Measurements from ENCODE around the gene USP34. TPM values are rescaled to one million over a fixed set of nuclear protein-coding genes. Genes with fewer than 3 reads are reported as not detected.

Gene USP34
- total RNA-seq, 1 donor from 2014 or later, result 95.9 TPM

GRCh38 chr2:61435291-61435690 is 35.6 kb downstream of the USP34 start:
- H3K9me3 Mint-ChIP-seq, result peaks cover 5% of the 10 kb centered on the region
- no peak overlapping the region for H3K27ac Mint-ChIP-seq (ENCODE audit: unreplicated experiment)
- TF ChIP-seq CTCF (conservative IDR thresholded peaks at IDR 0.05), result no peak
- no peak for DNase-seq (ENCODE audit: low read depth, low spot score)
- H3K4me3 Mint-ChIP-seq, result no peak overlapping the region
- no peaks in the 10 kb centered on the region for H3K27me3 Mint-ChIP-seq (ENCODE audit: low read depth)
- peaks cover 4% of the 10 kb centered on the region for H3K4me1 Mint-ChIP-seq
- H3K36me3 Mint-ChIP-seq (ENCODE audit: low read depth), result peaks cover 26% of the 10 kb centered on the region

DNA sequence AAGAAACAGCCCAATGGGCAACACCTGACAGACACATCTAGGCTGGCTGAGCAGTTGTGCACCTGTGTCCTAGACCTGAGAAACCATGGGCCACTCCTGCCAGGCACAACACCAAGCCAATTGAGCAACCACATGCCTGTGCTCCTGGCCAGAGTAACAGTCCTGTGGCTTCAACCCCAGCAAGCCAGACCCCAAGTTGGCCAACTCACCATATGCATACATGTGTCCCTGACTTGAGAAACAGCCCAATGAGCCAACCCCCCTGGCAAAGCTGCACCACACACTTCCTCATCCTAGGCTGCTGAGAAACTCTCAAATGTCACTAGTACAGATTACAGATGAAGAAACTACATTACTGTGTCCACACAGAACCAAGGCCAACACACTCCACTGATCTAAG is 36.6 kb downstream of the USP34 start:
- H3K4me3 Mint-ChIP-seq, result no peak overlapping the region
- H3K36me3 Mint-ChIP-seq (ENCODE audit: low read depth), result peaks cover 24% of the 10 kb centered on the region
- TF ChIP-seq CTCF (conservative IDR thresholded peaks at IDR 0.05), result no peak
- peaks cover 5% of the 10 kb centered on the region for H3K9me3 Mint-ChIP-seq
- H3K4me1 Mint-ChIP-seq, result peaks cover 1% of the 10 kb centered on the region
- no peak for DNase-seq (ENCODE audit: low read depth, low spot score)
- H3K27ac Mint-ChIP-seq (ENCODE audit: unreplicated experiment), result peak overlapping the region; percentile 27
- H3K27me3 Mint-ChIP-seq (ENCODE audit: low read depth), result no peaks in the 10 kb centered on the region

GRCh38 chr2:61433606-61434005 is 37.3 kb downstream of the USP34 start:
- H3K36me3 Mint-ChIP-seq (ENCODE audit: low read depth), result peaks cover 22% of the 10 kb centered on the region
- no peak overlapping the region for H3K27ac Mint-ChIP-seq (ENCODE audit: unreplicated experiment)
- H3K4me3 Mint-ChIP-seq, result no peak overlapping the region
- no peaks in the 10 kb centered on the region for H3K27me3 Mint-ChIP-seq (ENCODE audit: low read depth)
- no peak for TF ChIP-seq CTCF (conservative IDR thresholded peaks at IDR 0.05)
- no peak for DNase-seq (ENCODE audit: low read depth, low spot score)
- H3K4me1 Mint-ChIP-seq, result no peaks in the 10 kb centered on the region
- H3K9me3 Mint-ChIP-seq, result peaks cover 5% of the 10 kb centered on the region

- no peaks in the 10 kb centered on the region for H3K27me3 Mint-ChIP-seq (ENCODE audit: low read depth)
- no peak for DNase-seq (ENCODE audit: low read depth, low spot score)
- TF ChIP-seq CTCF (conservative IDR thresholded peaks at IDR 0.05), result no peak
- H3K9me3 Mint-ChIP-seq, result peaks cover 5% of the 10 kb centered on the region
- no peak overlapping the region for H3K4me3 Mint-ChIP-seq
- no peak overlapping the region for H3K27ac Mint-ChIP-seq (ENCODE audit: unreplicated experiment)
- H3K4me1 Mint-ChIP-seq, result no peaks in the 10 kb centered on the region
- H3K36me3 Mint-ChIP-seq (ENCODE audit: low read depth), result peaks cover 20% of the 10 kb centered on the region
These were observed 37.9 kb downstream of the USP34 start for GRCh38 chr2:61432990-61433389.

- Mint-ChIP-seq H3K9me3 (peaks cover 3% of the 10 kb centered on the region), H3K36me3 (ENCODE audit: low read depth) (peaks cover 11% of the 10 kb centered on the region), H3K4me3 (no peak overlapping the region), H3K27ac (ENCODE audit: unreplicated experiment) (no peak overlapping the region), H3K4me1 (peaks cover 6% of the 10 kb centered on the region), H3K27me3 (ENCODE audit: low read depth) (no peaks in the 10 kb centered on the region)
- TF ChIP-seq CTCF (conservative IDR thresholded peaks at IDR 0.05), result no peak
- DNase-seq (ENCODE audit: low read depth, low spot score), result no peak
These were observed 39.5 kb downstream of the USP34 start for GRCh38 chr2:61431345-61431744.

Data from neural crest cell (in vitro differentiated cells).